Medulla oblongata (tissue), 1 donor: ENCODE data around the gene NOTCH2.

Source experiments
- DNase-seq: peaks from one replicate; pipeline ENCODE4 v3.0.0-alpha.2; 2015; ENCODE audit errors: extremely low spot score

NOTCH2 gene

GRCh38 chr1:119943216-119943615 lies 126.2 kb downstream of the NOTCH2 start:
- no peak for DNase-seq

GRCh38 chr1:119941392-119941791 lies 128.1 kb downstream of the NOTCH2 start:
- DNase-seq, result no peak

- no peak for DNase-seq
Measured at GRCh38 chr1:119940697-119941096, 128.8 kb downstream of the NOTCH2 start.

GRCh38 chr1:119937198-119937597 lies 132.3 kb downstream of the NOTCH2 start:
- DNase-seq, result no peak

GRCh38 chr1:119935915-119936314 lies 133.5 kb downstream of the NOTCH2 start:
- no peak for DNase-seq

- no peak for DNase-seq
Measured at GRCh38 chr1:119935373-119935772, 134.1 kb downstream of the NOTCH2 start.

- no peak for DNase-seq
Measured at GRCh38 chr1:119933397-119933796, 136.1 kb downstream of the NOTCH2 start.

GRCh38 chr1:119929643-119930315 lies 139.7 kb downstream of the NOTCH2 start:
- no peak for DNase-seq

- no peak for DNase-seq
Measured at GRCh38 chr1:119926553-119926952, 142.9 kb downstream of the NOTCH2 start.

- no peak for DNase-seq
Measured at GRCh38 chr1:119924948-119925898, 144.2 kb downstream of the NOTCH2 start.

- DNase-seq, result no peak
Measured at GRCh38 chr1:119920104-119920968, 149.1 kb downstream of the NOTCH2 start.

GRCh38 chr1:119919241-119919640 lies 150.2 kb downstream of the NOTCH2 start:
- DNase-seq, result no peak

GRCh38 chr1:119918301-119918700 lies 151.2 kb downstream of the NOTCH2 start:
- DNase-seq, result no peak

GRCh38 chr1:119917304-119918055 lies 152.0 kb downstream of the NOTCH2 start:
- no peak for DNase-seq

GRCh38 chr1:119915517-119915916 lies 153.9 kb downstream of the NOTCH2 start:
- DNase-seq, result no peak

GRCh38 chr1:119914071-119914470 lies 155.4 kb downstream of the NOTCH2 start:
- no peak for DNase-seq

GRCh38 chr1:119912963-119913362 lies 156.5 kb downstream of the NOTCH2 start:
- DNase-seq, result no peak

- no peak for DNase-seq
Measured at GRCh38 chr1:119911775-119912174, 157.7 kb downstream of the NOTCH2 start.

GRCh38 chr1:119910618-119911017 lies 158.8 kb downstream of the NOTCH2 start:
- DNase-seq, result no peak

GRCh38 chr1:119909890-119910596 lies 159.4 kb downstream of the NOTCH2 start:
- DNase-seq, result no peak

GRCh38 chr1:119908661-119909060 lies 160.8 kb downstream of the NOTCH2 start:
- no peak for DNase-seq
